MM.1S (cell line): ENCODE data around the gene SORL1.
"Not testable (repeated sequence)": the region's sequence is repeated elsewhere in the genome, so short reads cannot be mapped to it uniquely, and the experiment has no call there.

Source experiments
- DNase-seq: peaks from one replicate; pipeline ENCODE4 v3.0.0-alpha.2; 2015
- H2AFZ ChIP-seq: fragments of 300-600 bp; sonication (generic); 2 replicates; pipeline ENCODE4 v1.6.0; 2016; ENCODE audit warnings: antibody characterized with exemption, low read length
- H3F3A ChIP-seq: fragments of 300-600 bp; sonication (generic); 2 replicates; pipeline ENCODE4 v1.6.1; 2016; ENCODE audit warnings: mild to moderate bottlenecking, antibody characterized with exemption, low read length, moderate library complexity, mixed read lengths; ENCODE audit not compliant: insufficient read depth
- H3K27ac ChIP-seq: fragments of 300-600 bp; sonication (generic); 2 replicates; pipeline ENCODE4 v1.5.1; 2016; ENCODE audit warnings: mild to moderate bottlenecking, low read length
- H3K27me3 ChIP-seq: fragments of 300-600 bp; sonication (generic); replicated peaks from 2 replicates; pipeline ENCODE4 v1.6.0; 2016; ENCODE audit warnings: low read length; ENCODE audit not compliant: insufficient read depth
- H3K36me3 ChIP-seq: fragments of 300-600 bp; sonication (generic); replicated peaks from 2 replicates; pipeline ENCODE4 v1.6.1; 2016; ENCODE audit warnings: mild to moderate bottlenecking, low read length, mixed read lengths; ENCODE audit not compliant: insufficient read depth
- H3K4me1 ChIP-seq: fragments of 300-600 bp; sonication (generic); 2 replicates; pipeline ENCODE4 v1.6.1; 2016; ENCODE audit warnings: low read length, mixed read lengths
- H3K4me2 ChIP-seq: fragments of 300-600 bp; sonication (generic); 2 replicates; pipeline ENCODE4 v1.6.0; 2016; ENCODE audit warnings: low read depth, low read length
- H3K4me3 ChIP-seq: fragments of 300-600 bp; sonication (generic); 2 replicates; pipeline ENCODE4 v1.5.1; 2016; ENCODE audit warnings: low read length, mixed read lengths
- H3K79me2 ChIP-seq: fragments of 300-600 bp; sonication (generic); 2 replicates; pipeline ENCODE4 v1.6.1; 2016; ENCODE audit warnings: mixed run types, low read length, mixed read lengths
- H3K9ac ChIP-seq: fragments of 300-600 bp; sonication (generic); 2 replicates; pipeline ENCODE4 v1.6.1; 2016; ENCODE audit warnings: low read length, mixed read lengths
- H3K9me2 ChIP-seq: fragments of 300-600 bp; sonication (generic); replicated peaks from 2 replicates; pipeline ENCODE4 v1.6.1; 2016; ENCODE audit warnings: mild to moderate bottlenecking, low read length, mixed read lengths; ENCODE audit not compliant: insufficient read depth
- H3K9me3 ChIP-seq: fragments of 300-600 bp; sonication (generic); replicated peaks from 2 replicates; pipeline ENCODE4 v1.6.1; 2016; ENCODE audit warnings: mild to moderate bottlenecking, low read length, mixed read lengths; ENCODE audit not compliant: insufficient read depth
- H4K20me1 ChIP-seq: fragments of 300-600 bp; sonication (generic); 2 replicates; pipeline ENCODE4 v1.6.1; 2016; ENCODE audit warnings: mild to moderate bottlenecking, low read length, moderate library complexity, mixed read lengths; ENCODE audit not compliant: insufficient read depth
- EZH2 ChIP-seq: fragments of 300-600 bp; sonication (generic); optimal IDR thresholded peaks from 2 replicates; pipeline ENCODE3; 2017; ENCODE audit warnings: low read depth, mild to moderate bottlenecking, antibody characterized with exemption, low read length, mixed read lengths
- EZH2phosphoT487 ChIP-seq: fragments of 300-600 bp; sonication (generic); IDR thresholded peaks from 2 replicates; pipeline ENCODE4 v1.6.1; 2018; ENCODE audit warnings: antibody characterized with exemption, low read length
- TF ChIP-seq, protein P1 (sequence below): fragments of 300-600 bp; sonication (generic); IDR thresholded peaks from 2 replicates; pipeline ENCODE4 v1.5.1; 2016; ENCODE audit warnings: antibody characterized with exemption, low read length, mixed read lengths

SORL1 gene

DNA sequence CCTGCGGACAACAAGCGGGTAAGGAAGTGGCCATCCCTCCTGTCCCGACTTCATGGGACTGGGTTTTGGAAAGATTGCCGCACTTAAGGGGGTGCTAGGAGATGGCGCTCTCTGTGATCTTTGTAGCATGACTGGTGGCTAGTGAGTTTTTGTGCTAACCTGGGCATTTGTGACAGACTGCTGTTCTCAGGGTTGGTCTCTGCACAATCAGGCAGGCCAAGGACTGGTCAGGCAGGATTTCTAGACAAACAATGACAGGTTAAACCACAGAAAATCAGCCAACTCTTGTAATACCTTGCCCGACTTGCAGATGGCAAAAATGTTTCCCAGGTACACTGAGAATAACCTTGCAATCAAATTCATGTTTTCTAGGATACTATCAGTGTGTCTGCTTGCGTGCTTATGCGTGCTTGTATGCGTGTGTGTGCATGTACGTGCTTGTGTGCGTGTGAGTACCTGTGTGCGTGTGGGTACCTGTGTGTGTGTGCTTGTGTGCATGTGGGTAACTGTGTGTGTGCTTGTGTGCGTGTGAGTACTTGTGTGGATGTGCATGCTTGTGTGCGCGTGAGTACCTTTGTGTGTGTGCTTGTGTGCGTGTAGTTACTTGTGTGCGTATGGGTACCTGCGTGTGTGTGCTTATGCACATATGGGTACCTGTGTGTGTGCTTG is 26.2 kb downstream of the SORL1 start:
- H3K9me3 ChIP-seq, result no peaks in the 10 kb centered on the region
- no peak overlapping the region for H3K4me3 ChIP-seq
- no peak overlapping the region for H3K9ac ChIP-seq
- no peaks in the 10 kb centered on the region for H3K9me2 ChIP-seq
- H3K36me3 ChIP-seq, result no peaks in the 10 kb centered on the region
- no peak for TF ChIP-seq EZH2
- TF ChIP-seq, protein P1, sequence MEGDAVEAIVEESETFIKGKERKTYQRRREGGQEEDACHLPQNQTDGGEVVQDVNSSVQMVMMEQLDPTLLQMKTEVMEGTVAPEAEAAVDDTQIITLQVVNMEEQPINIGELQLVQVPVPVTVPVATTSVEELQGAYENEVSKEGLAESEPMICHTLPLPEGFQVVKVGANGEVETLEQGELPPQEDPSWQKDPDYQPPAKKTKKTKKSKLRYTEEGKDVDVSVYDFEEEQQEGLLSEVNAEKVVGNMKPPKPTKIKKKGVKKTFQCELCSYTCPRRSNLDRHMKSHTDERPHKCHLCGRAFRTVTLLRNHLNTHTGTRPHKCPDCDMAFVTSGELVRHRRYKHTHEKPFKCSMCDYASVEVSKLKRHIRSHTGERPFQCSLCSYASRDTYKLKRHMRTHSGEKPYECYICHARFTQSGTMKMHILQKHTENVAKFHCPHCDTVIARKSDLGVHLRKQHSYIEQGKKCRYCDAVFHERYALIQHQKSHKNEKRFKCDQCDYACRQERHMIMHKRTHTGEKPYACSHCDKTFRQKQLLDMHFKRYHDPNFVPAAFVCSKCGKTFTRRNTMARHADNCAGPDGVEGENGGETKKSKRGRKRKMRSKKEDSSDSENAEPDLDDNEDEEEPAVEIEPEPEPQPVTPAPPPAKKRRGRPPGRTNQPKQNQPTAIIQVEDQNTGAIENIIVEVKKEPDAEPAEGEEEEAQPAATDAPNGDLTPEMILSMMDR, result no peak
- no peak for TF ChIP-seq EZH2phosphoT487
- no peak overlapping the region for H3K27ac ChIP-seq
- H2AFZ ChIP-seq, result no peak overlapping the region
- H3K4me2 ChIP-seq, result no peak overlapping the region
- H3K27me3 ChIP-seq, result no peaks in the 10 kb centered on the region
- DNase-seq, result no peak
- H3K4me1 ChIP-seq, result peaks cover 15% of the 10 kb centered on the region
- no peaks in the 10 kb centered on the region for H4K20me1 ChIP-seq
- peaks cover 10% of the 10 kb centered on the region for H3F3A ChIP-seq
- no peaks in the 10 kb centered on the region for H3K79me2 ChIP-seq

DNA sequence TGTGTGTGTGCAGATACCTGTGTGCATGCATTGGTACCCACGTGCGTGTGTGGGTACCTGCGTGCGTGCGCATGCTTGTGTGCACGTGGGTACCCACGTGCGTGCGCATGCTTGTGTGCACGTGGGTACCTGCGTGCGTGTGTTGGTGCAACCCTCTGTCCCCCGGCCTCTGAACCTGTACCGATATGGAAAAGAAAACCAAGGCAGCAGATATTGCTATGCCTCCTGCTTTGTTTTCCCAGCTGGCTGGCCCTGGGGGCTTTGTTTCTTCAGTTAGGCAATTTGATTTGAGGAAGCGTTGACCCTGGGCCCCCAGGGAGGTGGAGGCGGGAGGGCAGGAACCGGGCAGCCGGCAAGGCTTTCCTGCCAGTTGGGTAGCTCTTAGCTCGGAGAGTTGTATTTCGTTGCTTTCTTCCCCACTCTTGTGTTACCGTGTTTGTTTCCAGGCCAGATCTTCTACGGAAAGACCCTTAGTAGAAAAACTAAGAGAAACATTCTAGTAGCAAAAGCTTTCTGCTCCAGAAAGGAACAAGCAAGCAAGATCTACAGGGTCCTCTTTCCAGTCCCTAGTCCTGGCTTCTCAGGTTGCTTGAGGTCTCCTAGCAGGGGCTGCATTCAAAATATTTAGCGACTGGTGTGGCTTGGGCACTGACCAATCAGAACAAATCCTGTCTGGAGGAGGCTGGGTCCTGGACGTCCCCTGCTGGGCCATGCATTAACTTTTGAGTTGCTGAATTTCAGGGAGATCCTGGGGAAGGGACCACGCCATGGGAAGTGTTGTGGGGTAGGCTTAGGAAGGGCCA is 27.0 kb downstream of the SORL1 start:
- no peak for DNase-seq
- H2AFZ ChIP-seq, result no peak overlapping the region
- TF ChIP-seq, protein P1, result no peak
- no peak for TF ChIP-seq EZH2
- TF ChIP-seq EZH2phosphoT487, result no peak
- no peaks in the 10 kb centered on the region for H3K9me2 ChIP-seq
- H3K27me3 ChIP-seq, result no peaks in the 10 kb centered on the region
- no peaks in the 10 kb centered on the region for H3K9me3 ChIP-seq
- H3K4me2 ChIP-seq, result no peak overlapping the region
- H3F3A ChIP-seq, result peaks cover 10% of the 10 kb centered on the region
- no peaks in the 10 kb centered on the region for H4K20me1 ChIP-seq
- no peak overlapping the region for H3K27ac ChIP-seq
- H3K4me3 ChIP-seq, result no peak overlapping the region
- no peak overlapping the region for H3K9ac ChIP-seq
- H3K36me3 ChIP-seq, result no peaks in the 10 kb centered on the region
- peaks cover 17% of the 10 kb centered on the region for H3K4me1 ChIP-seq
- H3K79me2 ChIP-seq, result no peaks in the 10 kb centered on the region

DNA sequence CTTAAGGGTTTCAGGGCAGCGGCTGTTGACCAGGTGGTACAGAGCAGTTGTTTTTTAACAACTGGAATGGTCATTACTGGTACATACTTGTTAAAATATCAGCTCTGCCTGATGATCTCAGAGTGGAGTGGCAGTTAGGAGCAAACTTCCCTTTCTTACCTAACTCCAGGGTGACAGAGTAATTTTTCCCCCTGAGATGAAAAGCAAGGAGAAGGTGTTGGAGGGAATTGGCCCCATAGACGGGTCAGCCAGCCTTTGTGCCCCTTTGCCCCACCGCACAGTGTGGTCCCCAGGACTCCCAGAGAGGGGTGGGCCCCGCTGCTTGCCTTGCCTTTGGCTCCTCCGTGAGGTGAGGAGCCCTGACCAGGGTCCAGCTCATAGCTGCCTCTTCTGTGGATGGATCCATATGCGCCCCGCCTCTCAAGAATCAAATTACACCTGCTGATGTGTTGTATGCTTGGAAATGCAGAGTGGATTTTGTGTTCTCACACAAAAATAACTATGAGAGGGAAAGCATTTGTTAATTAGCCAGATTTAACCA is 27.7 kb downstream of the SORL1 start:
- no peak overlapping the region for H3K4me3 ChIP-seq
- H3K9me2 ChIP-seq, result no peaks in the 10 kb centered on the region
- no peak overlapping the region for H3K27ac ChIP-seq
- H3K4me2 ChIP-seq, result no peak overlapping the region
- no peaks in the 10 kb centered on the region for H3K36me3 ChIP-seq
- H3K9ac ChIP-seq, result no peak overlapping the region
- no peak overlapping the region for H2AFZ ChIP-seq
- no peaks in the 10 kb centered on the region for H4K20me1 ChIP-seq
- peaks cover 10% of the 10 kb centered on the region for H3F3A ChIP-seq
- H3K79me2 ChIP-seq, result no peaks in the 10 kb centered on the region
- DNase-seq, result no peak
- peaks cover 17% of the 10 kb centered on the region for H3K4me1 ChIP-seq
- TF ChIP-seq EZH2phosphoT487, result no peak
- no peak for TF ChIP-seq EZH2
- TF ChIP-seq, protein P1, result no peak
- no peaks in the 10 kb centered on the region for H3K27me3 ChIP-seq
- H3K9me3 ChIP-seq, result no peaks in the 10 kb centered on the region

DNA sequence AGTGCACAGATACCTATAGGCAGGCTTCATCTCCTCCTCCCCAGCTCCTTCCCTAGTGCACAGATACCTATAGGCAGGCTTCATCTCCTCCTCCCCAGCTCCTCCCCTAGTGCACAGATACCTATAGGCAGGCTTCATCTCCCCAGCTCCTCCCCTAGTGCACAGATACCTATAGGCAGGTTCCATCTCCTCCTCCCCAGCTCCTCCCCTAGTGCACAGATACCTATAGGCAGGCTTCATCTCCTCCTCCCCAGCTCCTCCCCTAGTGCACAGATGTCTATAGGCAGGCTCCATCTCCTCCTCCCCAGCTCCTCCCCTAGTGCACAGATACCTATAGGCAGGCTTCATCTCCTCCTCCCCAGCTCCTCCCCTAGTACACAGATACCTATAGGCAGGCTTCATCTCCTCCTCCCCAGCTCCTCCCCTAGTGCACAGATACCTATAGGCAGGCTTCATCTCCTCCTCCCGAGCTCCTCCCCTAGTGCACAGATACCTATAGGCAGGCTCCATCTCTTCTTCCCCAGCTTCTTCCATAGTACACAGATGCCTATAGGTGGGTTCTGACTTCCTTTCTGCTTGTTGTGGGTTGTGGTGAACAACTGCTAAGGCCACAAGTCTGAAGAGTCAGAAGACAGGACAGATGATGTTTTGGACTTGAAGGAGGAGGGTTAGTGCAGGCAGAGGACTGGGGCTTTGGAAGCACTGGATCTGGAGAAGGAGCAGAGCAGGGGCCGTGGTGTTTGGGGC is 29.5 kb downstream of the SORL1 start:
- peak overlapping the region; percentile 78 for H3K27ac ChIP-seq
- H3K27me3 ChIP-seq, H3K9me2 ChIP-seq, H2AFZ ChIP-seq, H3K9me3 ChIP-seq, H4K20me1 ChIP-seq, H3K36me3 ChIP-seq, H3K79me2 ChIP-seq: not testable (repeated sequence)
- peak overlapping the region; percentile 46; the same call in 1 of the 2 replicates for H3K4me2 ChIP-seq
- H3K4me1 ChIP-seq, result peaks cover 17% of the 10 kb centered on the region
- peaks cover 10% of the 10 kb centered on the region for H3F3A ChIP-seq
- H3K9ac ChIP-seq, result peak overlapping the region; percentile 21; the same call in 1 of the 2 replicates
- DNase-seq, result peak; percentile 66
- H3K4me3 ChIP-seq, result peak overlapping the region; percentile 6; the same call in 1 of the 2 replicates
